ENCODE data around the gene MPND.

MPND gene

GRCh38 chr19:4385291-4386040, 42.1 kb downstream of the MPND start:
- DNase-seq, result no peak

DNA sequence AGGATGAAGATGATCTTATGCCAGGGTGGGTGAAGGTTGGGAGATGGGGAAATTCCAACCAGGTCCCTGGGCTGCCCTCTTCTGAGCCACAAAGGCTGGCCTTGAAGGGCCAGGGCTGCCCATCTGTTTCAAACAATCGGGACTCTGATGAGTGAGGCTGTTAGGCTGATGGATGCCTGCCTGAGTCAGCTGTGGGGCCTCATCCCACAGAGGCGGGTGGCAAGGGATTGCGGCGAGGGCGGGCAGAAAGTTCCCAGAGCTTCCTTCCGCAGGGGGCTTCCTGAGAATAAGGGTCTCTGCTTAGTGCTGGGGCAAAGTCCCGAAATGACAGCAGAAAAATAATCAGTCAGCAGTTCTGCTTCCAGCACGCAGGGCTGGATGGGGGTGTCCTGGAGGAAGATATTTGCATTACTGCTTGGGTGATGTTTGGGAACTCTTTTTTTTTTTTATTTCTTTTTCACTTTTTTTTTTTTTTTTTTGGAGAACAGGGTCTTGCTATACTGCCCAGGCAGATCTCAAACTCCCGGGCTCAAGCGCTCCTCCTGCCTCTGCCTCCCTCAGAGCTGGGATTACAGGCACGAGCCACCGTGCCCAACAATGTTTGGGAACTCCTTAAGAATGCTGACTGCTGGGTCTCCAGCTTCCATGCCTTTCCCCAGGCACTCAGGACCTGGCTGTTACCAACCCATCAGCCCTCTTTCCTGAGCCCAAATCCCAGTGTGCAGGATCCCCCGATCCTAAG, 42.9 kb downstream of the MPND start:
- DNase-seq, result no peak

GRCh38 chr19:4388337-4389063, 45.1 kb downstream of the MPND start:
- no peak for DNase-seq

DNA sequence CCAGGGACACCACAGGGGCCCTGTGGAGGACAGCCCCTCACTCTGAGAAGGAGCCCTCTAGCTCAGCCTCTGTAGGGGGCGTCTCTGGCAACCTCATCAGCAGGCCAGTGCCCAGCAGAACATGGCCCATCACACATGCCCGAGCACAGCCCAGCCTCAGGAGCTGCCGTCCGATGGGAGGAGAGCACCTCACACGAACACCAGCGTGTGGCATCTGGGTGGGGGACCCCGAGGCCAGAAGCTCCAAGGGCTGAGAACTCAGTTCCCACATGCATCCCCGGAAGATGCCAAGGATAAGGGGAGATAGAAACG, 45.7 kb downstream of the MPND start:
- no peak for DNase-seq

DNA sequence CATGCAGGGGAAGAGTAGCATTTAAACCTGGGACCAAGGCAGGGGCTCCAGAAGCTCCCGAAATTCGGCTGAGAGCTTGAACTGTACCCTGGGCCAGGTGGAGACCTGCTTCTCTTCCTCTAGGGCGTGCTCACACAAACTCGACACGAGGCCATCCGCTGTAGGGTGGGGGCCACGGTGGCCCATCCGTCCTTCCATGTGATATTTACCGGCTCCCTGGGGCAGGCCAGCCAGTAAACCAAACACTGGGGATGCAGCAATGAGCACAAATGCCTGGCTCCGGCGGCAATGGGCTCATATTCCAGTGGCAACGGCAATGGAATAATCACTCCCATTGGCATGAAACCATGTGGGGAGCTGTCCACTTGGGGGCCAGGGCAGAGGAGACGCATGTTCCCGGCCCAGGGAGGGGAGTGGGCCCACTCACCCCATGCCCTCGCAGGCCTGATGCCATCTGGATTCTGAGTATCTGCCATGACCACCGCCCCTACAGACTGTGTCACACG, 46.2 kb downstream of the MPND start:
- DNase-seq, result no peak

- DNase-seq, result no peak
Observed at GRCh38 chr19:4390017-4390566, 46.7 kb downstream of the MPND start.

DNA sequence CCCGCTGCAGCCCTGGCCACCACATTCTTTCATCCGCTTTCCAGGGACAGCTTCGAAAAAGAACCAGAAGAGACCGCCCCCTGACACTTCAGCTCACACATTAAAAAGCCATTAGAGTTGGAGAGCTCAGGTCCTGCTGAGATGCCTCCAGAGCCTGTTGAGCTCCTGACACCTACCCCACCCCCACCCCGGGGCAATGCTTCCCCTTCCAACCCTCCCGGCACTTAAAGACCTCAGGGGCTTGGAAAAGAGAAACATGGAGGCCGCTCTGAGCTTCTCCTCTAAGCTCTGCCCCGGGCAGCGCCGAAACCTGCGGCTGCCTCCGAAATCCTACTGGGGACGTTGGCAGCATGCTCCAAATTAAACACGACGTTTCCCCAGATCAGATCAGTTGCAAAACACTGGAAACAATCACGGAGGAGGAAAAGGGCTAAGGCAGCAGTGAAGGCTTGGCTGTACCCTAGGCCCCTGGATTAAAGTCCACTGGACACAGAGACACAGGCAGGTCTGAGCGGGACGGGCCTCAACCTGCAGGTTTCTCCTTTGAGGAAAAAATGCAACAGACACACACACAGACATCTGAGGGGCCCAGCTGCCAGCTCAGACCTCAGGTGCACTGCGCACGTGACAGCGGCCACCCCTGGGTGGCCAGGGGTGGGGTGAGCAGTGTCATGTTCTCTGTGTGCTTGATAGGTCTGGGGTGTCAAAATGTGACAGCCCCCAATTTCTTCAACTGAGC, 47.4 kb downstream of the MPND start:
- no peak for DNase-seq

DNA sequence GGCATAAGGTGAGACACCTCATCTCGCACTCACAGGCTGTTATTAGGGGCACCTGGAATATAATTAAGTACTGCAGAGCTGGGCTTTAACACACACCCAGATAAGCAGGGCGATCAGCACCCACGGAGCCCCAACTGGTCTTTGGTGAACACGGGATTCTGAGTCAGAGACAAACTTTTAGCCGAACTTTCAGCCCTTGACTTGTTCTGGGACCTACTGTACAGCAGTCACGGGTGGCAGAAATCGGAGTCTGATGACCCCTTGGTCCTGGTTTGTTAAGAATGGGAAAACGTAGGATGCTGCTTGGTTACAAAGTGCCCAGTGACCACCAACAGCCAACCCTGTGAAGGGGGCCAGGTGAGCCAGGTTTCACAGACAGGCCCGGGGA, 47.9 kb downstream of the MPND start:
- no peak for DNase-seq

- DNase-seq, result no peak
Observed at GRCh38 chr19:4391701-4392483, 48.5 kb downstream of the MPND start.

DNA sequence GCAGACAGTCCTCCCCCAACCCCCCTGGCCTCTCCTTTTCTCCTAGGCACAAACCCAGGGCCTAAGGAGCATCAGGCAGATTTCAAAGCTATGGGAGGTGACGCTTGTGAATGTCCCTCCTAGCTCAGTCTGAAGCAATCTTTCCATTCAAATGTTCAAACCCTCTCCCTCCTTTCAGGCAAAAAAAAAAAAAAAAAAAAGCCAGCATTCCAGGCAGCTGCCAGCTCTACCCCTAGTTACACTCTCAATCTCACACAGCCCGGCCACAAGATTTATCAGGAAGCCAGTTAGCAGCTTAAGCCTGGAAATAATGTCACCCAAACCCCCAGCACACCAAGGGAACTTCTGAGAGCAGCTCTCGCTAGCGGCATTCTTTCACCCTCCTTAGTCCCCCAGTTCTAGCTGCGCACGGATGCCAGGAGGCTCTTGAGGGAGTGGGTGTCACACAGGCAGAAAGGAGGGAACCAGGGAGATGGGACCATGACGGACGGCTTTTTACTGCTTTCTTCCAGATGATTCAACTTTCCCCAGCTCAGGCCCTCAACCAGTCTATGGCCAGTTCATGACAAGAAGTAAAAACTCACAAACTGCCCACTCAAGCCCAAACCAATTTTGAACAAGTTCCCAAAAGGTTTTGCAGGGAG, 50.7 kb downstream of the MPND start:
- DNase-seq, result no peak

- DNase-seq, result no peak
Observed at GRCh38 chr19:4396949-4397783, 53.8 kb downstream of the MPND start.

GRCh38 chr19:4399812-4400134, 56.4 kb downstream of the MPND start:
- DNase-seq, result peak in 1 of 4 experiments; percentile 40

DNA sequence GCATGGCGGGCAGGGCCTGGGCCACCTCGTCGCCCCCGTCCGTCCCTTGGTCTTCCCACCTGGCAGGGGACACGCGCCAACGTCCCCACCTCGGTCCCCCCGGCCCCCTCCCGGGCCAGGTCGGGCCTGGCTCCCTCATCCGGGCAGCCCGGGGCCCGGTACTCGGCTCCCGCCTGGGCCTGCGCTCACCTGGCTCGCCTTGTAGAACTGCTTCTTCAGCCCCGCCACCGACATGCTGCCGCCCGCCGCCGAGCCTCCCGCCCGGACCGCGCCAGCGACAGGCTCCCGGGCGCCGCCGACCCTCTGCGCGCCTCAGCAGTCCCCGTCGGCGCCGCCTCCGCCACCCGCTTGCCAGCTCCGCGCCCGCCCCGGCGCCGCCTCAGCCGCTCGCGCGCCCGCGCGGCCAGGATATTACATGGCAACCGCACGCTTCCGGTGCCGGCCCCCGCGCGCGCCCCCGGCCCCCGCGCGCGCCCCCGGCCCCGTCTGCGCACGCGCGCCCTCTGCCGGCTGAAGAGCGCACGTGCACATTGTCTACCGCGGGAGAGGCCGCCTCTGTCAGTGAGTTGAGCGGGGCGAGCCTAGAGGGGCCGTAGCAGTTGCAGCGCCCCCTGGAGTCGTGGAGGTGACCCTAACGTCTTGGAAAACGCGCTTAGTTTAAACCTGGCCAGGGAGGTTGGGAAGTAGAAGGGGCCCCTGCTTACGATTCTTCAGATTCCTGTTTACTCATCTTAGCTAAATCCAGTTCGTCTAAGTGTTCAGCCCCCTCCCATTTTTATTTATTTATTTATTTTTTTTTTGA, 57.0 kb downstream of the MPND start, which contains the start of gene SH3GL1:
TSS of gene SH3GL1 (minus strand) at position 413 of the 802 bp plus-strand sequence. CDS start at position 234, 179 bp downstream.
- DNase-seq, result peak; percentile 88 to 93 (median 91)

DNA sequence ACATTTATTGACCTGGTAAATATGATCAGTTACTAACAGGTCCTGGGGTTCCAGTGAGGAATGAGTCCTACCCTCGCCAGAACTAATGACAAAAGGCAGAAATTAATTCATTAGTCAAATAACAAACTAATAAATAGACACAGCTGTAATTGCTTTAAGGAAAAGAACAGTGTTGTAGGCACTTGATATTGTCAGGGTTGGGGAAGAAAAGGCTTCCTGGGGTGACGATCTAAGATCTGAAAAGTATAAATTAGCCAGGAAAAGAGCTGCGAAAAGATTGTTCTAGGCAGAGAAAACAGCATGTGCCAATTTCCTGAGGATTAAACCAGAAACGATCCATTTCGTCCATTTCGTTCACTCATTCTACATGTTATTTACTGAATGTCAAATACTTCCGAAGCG, 58.4 kb downstream of the MPND start:
- DNase-seq, result no peak

- DNase-seq, result peak; percentile 92 to 98 (median 96)
Observed at GRCh38 chr19:4402171-4403004, 59.0 kb downstream of the MPND start, which contains the start of gene CHAF1A. CHAF1A (plus strand) TSS chr19:4402640; CDS start chr19:4402763, 123 bp downstream.

DNA sequence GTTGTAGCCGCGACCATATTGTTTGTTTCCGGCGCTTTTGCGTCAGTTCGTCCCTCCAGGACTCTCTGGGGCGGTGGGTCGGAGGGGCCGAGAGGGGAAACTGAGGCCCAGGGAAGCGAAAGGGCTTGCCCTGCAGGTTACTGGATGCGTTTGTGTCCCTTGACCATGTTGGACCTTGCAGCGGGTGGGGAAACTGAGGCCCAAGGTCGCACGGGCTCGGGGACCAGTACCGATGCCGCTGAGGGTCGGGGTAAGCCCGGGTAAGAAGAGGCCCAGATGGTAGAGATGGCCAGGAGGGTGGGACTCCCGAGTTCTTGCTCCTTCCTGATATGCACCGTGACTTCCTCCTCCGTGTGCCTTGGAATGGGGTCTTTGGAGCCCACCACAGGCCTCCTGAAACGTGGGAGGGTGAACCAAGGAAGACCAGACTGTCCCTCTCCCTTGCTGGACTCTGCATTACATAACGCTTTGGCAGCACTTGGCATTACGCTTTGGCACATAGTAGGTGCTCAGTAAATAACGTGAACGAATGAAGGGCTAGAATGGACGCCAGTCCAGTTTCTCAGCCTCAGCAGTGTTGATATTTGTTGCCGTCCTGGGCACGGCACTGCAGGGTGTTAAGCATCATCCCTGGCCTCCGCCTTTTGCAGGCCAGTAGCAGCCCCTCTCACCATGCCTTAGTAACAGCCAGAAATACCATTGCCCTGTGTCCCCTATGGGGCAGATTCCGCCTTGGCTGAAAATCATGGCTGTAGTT, 59.8 kb downstream of the MPND start:
- no peak for DNase-seq

DNA sequence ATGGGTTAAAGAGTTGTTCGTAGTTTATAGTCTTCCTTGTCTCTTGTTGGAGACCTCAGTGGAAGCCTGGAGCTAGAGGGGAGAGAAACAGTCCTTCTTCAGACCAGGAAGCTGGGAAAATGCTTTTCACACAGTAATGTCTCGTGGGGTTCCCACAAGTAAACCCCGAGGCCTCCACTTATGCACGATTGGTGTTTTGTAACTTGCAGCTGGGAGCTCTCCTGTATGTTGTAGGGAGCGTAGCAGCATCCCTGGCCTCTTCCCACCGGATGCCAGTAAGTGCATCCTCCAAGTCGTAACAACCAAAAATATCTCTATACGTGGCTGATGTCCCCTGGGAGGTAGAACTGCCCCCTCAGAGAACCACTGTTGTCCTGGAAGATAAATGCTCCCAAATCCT, 62.6 kb downstream of the MPND start:
- no peak for DNase-seq

DNA sequence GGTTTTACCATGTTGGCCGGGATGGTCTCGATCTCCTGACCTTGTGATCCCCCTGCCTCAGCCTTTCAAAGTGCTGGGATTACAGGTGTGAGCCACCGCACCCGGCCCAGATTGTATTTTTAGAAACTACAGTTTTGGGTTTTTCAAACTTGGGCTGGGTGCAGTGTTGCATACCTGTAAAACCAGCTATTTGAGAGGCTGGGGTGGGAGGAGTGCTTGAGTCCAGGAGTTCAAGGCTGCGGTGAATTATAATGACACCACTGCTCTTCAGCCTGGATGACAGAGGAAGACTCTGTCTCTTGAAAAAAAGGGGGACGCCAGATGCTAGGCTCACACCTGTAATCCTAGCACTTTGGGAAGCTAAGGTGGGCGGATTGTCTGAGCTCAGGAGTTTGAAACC, 63.3 kb downstream of the MPND start:
- DNase-seq, result no peak
